Prostate gland (tissue), 1 donor: ENCODE measurements around the gene STAM.
"Not testable (repeated sequence)": the region's sequence is repeated elsewhere in the genome, so short reads cannot be mapped to it uniquely, and the experiment has no call there.

ENCODE experiments used
- POLR2A ChIP-seq: fragments of 450-650 bp; IDR thresholded peaks from one replicate; pipeline ENCODE4 v1.6.1; 2016; ENCODE audit warnings: antibody characterized with exemption, mild to moderate bottlenecking
- POLR2AphosphoS5 ChIP-seq: sonication (generic); formaldehyde crosslinking; IDR thresholded peaks from one replicate; pipeline ENCODE4 v1.6.1; 2017; ENCODE audit warnings: antibody characterized with exemption

DNA sequence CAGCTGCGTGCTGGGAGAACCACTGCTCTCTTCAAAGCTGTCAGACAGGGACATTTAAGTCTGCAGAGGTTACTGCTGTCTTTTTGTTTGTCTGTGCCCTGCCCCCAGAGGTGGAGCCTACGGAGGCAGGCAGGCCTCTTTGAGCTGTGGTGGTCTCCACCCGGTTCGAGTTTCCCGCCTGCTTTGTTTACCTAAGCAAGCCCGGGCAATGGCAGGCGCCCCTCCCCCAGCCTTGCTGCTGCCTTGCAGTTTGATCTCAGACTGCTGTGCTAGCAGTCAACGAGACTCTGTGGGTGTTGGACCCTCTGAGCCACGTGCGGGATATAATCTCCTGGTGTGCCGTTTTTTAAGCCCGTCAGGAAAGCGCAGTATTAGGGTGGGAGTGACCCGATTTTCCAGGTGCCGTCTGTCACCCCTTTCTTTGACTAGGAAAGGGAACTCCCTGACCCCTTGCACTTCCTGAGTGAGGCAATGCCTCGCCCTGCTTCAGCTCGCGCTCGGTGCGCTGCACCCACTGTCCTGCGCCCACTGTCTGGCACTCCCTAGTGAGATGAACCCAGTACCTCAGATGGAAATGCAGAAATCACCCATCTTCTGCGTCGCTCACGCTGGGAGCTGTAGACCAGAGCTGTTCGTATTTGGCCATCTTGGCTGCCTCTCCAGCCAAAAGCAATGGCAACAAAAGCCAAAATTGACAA, 78.5 kb downstream of the STAM start:
- TF ChIP-seq POLR2AphosphoS5, POLR2A: not testable (repeated sequence)
